HepG2 (cell line): ENCODE measurements around the gene SIGLEC1. TPM values are rescaled to one million over a fixed set of nuclear protein-coding genes. Genes with fewer than 3 reads are reported as not detected.

Experiments used
- ATAC-seq: fragments of 200-7000 bp; cut with Tn5 transposase; 3 replicates; pipeline ENCODE4 v1.9.1; 2020; ENCODE audit warnings: mild to moderate bottlenecking, moderate library complexity
- BruUV-seq: library from RNA; stranded (reverse); fragments of 400-500 nt; replicated peaks from 2 replicates; lab custom pipeline; 2021; lab: Mats Ljungman, UMichigan
- CTCF ChIA-PET: fragments of 300-600 bp; formaldehyde crosslinking; extraction: SDS; loops from one replicate; lab custom pipeline; 2021; ENCODE audit warnings: low total read pairs, inconsistent platforms, low intra/inter-chr PET ratio; lab: Yijun Ruan, JAX
- POLR2A ChIA-PET: fragments of 350-600 bp; sonication (Branson Sonifier 250); formaldehyde crosslinking; loops from one replicate; lab custom pipeline; 2020; ENCODE audit warnings: antibody characterized with exemption, inconsistent platforms; lab: Yijun Ruan, JAX
- DNase-seq: peaks from one replicate; pipeline ENCODE4 v3.0.0-alpha.2; 2015; ENCODE audit warnings: low spot score
- FAIRE-seq: peaks from 3 replicates; lab custom pipeline; 2011; peaks lifted over from hg19 to GRCh38; lab: Jason Lieb, UNC
- H2AFZ ChIP-seq: one replicate; pipeline ENCODE4 v1.6.1; 2011; ENCODE audit warnings: low read length, inconsistent platforms
- H3K27ac ChIP-seq: fragments of 300-600 bp; 3 replicates; pipeline ENCODE4 v1.8.0; 2011; ENCODE audit warnings: mixed run types, mild to moderate bottlenecking, mixed read lengths, low read length, inconsistent platforms; ENCODE audit not compliant: insufficient read depth; ENCODE audit errors: extremely low read length
- H3K27me3 ChIP-seq, 2 experiments: fragments of 200-600 bp in 1 of 2; 2 replicates in 1 of 2; 3 replicates in 1 of 2; pipeline versions ENCODE4 v1.6.0 to v1.8.0; 2011; ENCODE audit warnings: low read length in 2 of 2, mild to moderate bottlenecking in 2 of 2, moderate library complexity in 2 of 2, inconsistent platforms in 1 of 2; ENCODE audit not compliant: insufficient read depth in 2 of 2, control insufficient read depth in 1 of 2
- H3K36me3 ChIP-seq, 2 experiments: fragments of 200-600 bp in 1 of 2; replicated peaks in 1 of 2; 2 replicates in 1 of 2; 3 replicates in 1 of 2; pipeline versions ENCODE4 v1.5.1 to v1.8.0; 2011; ENCODE audit warnings: low read length in 2 of 2, inconsistent platforms in 1 of 2; ENCODE audit not compliant: insufficient read depth in 2 of 2, control insufficient read depth in 1 of 2
- H3K4me1 ChIP-seq: 2 replicates; pipeline ENCODE4 v1.5.1; 2012; ENCODE audit warnings: low read length, inconsistent platforms; ENCODE audit not compliant: insufficient read depth
- H3K4me2 ChIP-seq: 2 replicates; pipeline ENCODE4 v1.6.0; 2011; ENCODE audit warnings: low read depth, low read length, inconsistent platforms
- H3K4me3 ChIP-seq, 3 experiments: fragments of 200-600 bp in 1 of 3; sonication (generic), shearing (Covaris generic) in 1 of 3; replicated peaks in 1 of 3; 2 replicates each; pipeline ENCODE4 v1.5.1; 2011 to 2016; ENCODE audit warnings: low read length in 3 of 3, inconsistent platforms in 2 of 3, low read depth in 2 of 3, mild to moderate bottlenecking in 2 of 3, control low read depth in 1 of 3, mixed read lengths in 1 of 3; ENCODE audit not compliant: insufficient read depth in 1 of 3
- H3K79me2 ChIP-seq: one replicate; pipeline ENCODE4 v1.6.1; 2011; ENCODE audit warnings: low read length, inconsistent platforms; ENCODE audit not compliant: insufficient read depth
- H3K9ac ChIP-seq: 2 replicates; pipeline ENCODE4 v1.6.0; 2011; ENCODE audit warnings: mild to moderate bottlenecking, low read depth, low read length, inconsistent platforms; ENCODE audit not compliant: insufficient read depth
- H3K9me3 ChIP-seq: 2 replicates; pipeline ENCODE4 v1.5.1; 2012; ENCODE audit warnings: mild to moderate bottlenecking, low read length
- H4K20me1 ChIP-seq: 2 replicates; pipeline ENCODE4 v1.6.0; 2011; ENCODE audit warnings: inconsistent platforms, mild to moderate bottlenecking, low read length, moderate library complexity; ENCODE audit not compliant: insufficient read depth
- ADNP ChIP-seq: sonication (generic); formaldehyde crosslinking; IDR thresholded peaks from 2 replicates; pipeline ENCODE4 v1.4.0; 2020; ENCODE audit warnings: missing genetic modification reagents
- CEBPG ChIP-seq: IDR thresholded peaks from 2 replicates; pipeline ENCODE4 v1.6.1; 2016
- JUNB ChIP-seq: sonication (generic); formaldehyde crosslinking; IDR thresholded peaks from 2 replicates; pipeline ENCODE4 v1.8.0; 2022; ENCODE audit warnings: missing genetic modification reagents, mild to moderate bottlenecking, borderline replicate concordance
- KDM4B ChIP-seq: sonication (generic); formaldehyde crosslinking; IDR thresholded peaks from 2 replicates; pipeline ENCODE4 v1.4.0; 2020; ENCODE audit warnings: missing genetic modification reagents
- POGZ ChIP-seq: sonication (generic); formaldehyde crosslinking; IDR thresholded peaks from 2 replicates; pipeline ENCODE4 v1.4.0; 2020; ENCODE audit warnings: mild to moderate bottlenecking, missing genetic modification reagents
- POLR2A ChIP-seq, 2 experiments: IDR thresholded peaks; 2 replicates each; pipeline ENCODE4 v1.6.1; 2011; ENCODE audit warnings: low read depth in 2 of 2, low read length in 2 of 2, mild to moderate bottlenecking in 1 of 2, moderate library complexity in 1 of 2; ENCODE audit not compliant: insufficient read depth in 1 of 2
- PRMT3 ChIP-seq: sonication (generic); formaldehyde crosslinking; IDR thresholded peaks from 2 replicates; pipeline ENCODE4 v1.8.1; 2022; ENCODE audit warnings: low read depth, mild to moderate bottlenecking, moderate library complexity, missing genetic modification reagents, borderline replicate concordance
- SOX6 ChIP-seq, 2 experiments: fragments of 450-650 bp in 1 of 2; sonication (generic) in 1 of 2; formaldehyde crosslinking in 1 of 2; IDR thresholded peaks; 2 replicates each; pipeline versions ENCODE4 v1.4.0 to v1.6.1; 2017 to 2020; ENCODE audit warnings: antibody characterized with exemption in 1 of 2, mild to moderate bottlenecking in 1 of 2, missing genetic modification reagents in 1 of 2
- ZFP36L1 ChIP-seq: sonication (generic); formaldehyde crosslinking; IDR thresholded peaks from 2 replicates; pipeline ENCODE4 v1.8.0; 2022; ENCODE audit warnings: mild to moderate bottlenecking, missing genetic modification reagents, moderate library complexity
- ZNF101 ChIP-seq: sonication (generic); formaldehyde crosslinking; IDR thresholded peaks from 2 replicates; pipeline ENCODE4 v1.4.0; 2020; ENCODE audit warnings: mild to moderate bottlenecking, low read depth, missing genetic modification reagents, borderline replicate concordance
- ZNF672 ChIP-seq: sonication (generic); formaldehyde crosslinking; IDR thresholded peaks from 2 replicates; pipeline ENCODE4 v1.8.1; 2022; ENCODE audit warnings: missing genetic modification reagents
- WGBS: methylation state at CpG from one replicate; pipeline ENCODE4 v1.1.6; 2017; ENCODE audit warnings: low lambda C conversion rate; 5-methylcytosine and 5-hydroxymethylcytosine counted together
- in situ Hi-C: cut with HindIII; loops from 2 replicates; pipeline ENCODE4 v1.10.0; 2017; ENCODE audit warnings: low pct_unique_long_range_greater_than_20kb; ENCODE audit not compliant: extremely low pct_ligation_motif_present
- intact Hi-C: fragments of 100-400 bp; cut with micrococcal nuclease; formaldehyde crosslinking; loops from one replicate; pipeline ENCODE4 v1.10.0; 2022; ENCODE audit not compliant: unreplicated experiment
- polyA plus RNA-seq, 8 experiments: library from polyadenylated mRNA; depleted of rRNA in 3 of 8; stranded (reverse) in 7 of 8; unstranded in 1 of 8; fragments of >200 nt; fragmentation: Illumina TruSeq in 4 of 8; extraction: Trizol in 4 of 8; gene quantifications; 2 replicates each; pipeline versions ENCODE4 v1.2.1 to v1.2.3, GENCODE V29; 2011 to 2016; ENCODE audit warnings: low read depth in 4 of 8, missing spikeins in 1 of 8, mixed read lengths in 1 of 8; ENCODE audit not compliant: insufficient read depth in 1 of 8
- total RNA-seq, 5 experiments: library from RNA; depleted of rRNA; stranded (reverse); fragments of >200 nt; fragmentation: Illumina TruSeq; extraction: Trizol; gene quantifications; 2 replicates each; pipeline ENCODE4 v1.2.3, GENCODE V29; 2016; ENCODE audit warnings: low read depth in 1 of 5
- TF ChIP-seq, protein P1 (sequence below): IDR thresholded peaks from 2 replicates; pipeline ENCODE4 v1.6.1; 2012; ENCODE audit warnings: low read depth, low read length, improper control_type of control experiment
- TF ChIP-seq, protein P2 (sequence below): sonication (generic); formaldehyde crosslinking; IDR thresholded peaks from 2 replicates; pipeline ENCODE4 v1.8.1; 2023; ENCODE audit warnings: missing genetic modification reagents, mild to moderate bottlenecking, borderline replicate concordance
- TF ChIP-seq, protein P3 (sequence below): sonication (generic); formaldehyde crosslinking; IDR thresholded peaks from 2 replicates; pipeline ENCODE4 v1.8.0; 2022; ENCODE audit warnings: missing genetic modification reagents, mild to moderate bottlenecking, borderline replicate concordance
- TF ChIP-seq, protein P4 (sequence below): sonication (generic); formaldehyde crosslinking; IDR thresholded peaks from 2 replicates; pipeline ENCODE4 v1.4.0; 2020; ENCODE audit warnings: missing genetic modification reagents, borderline replicate concordance

The SIGLEC1 gene
- total and polyA plus RNA-seq, 2 of the 13 experiments (the other 11 are each of a cell fraction or from before 2014, with no cell fraction given), result 0.01 TPM; not detected in 1

DNA sequence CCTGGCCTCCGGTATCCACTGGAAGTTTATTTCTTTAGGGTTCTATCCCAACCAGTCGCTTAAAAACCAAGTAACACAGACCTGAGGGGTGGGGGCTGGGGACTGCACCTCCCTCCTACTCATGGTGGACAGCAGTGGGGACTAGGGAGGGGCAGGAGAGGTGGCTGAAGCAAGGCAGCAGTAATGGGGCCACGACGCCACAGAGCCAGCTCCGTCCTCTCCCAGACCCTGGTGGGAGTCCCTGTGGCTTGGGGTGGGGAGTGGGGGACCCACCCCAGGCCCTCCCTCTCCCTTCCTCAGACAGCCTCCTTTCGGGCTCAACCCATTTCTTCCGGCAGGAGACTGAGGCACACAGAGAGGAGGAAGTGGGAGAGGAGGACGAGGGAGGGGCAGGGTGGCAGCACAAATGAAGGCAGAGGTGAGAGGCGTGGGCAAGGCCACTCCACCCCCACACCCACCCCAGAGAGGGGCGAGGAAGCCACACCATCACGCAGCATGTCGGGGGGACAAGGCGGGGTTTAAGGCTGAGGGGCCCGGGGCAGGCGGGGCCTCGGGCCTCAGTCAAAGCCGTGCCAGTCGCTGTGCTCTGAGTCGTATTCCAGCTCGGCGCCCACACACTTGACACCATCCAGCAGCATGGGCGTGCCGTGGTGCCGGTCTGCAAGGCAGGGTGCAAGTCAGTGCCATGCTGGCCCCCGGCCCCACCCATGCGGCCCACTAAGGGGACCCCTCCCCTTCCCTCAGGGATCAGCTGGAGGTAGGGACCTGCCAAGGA, 41.3 kb upstream of the SIGLEC1 start (continued):
- TF ChIP-seq, protein P1, sequence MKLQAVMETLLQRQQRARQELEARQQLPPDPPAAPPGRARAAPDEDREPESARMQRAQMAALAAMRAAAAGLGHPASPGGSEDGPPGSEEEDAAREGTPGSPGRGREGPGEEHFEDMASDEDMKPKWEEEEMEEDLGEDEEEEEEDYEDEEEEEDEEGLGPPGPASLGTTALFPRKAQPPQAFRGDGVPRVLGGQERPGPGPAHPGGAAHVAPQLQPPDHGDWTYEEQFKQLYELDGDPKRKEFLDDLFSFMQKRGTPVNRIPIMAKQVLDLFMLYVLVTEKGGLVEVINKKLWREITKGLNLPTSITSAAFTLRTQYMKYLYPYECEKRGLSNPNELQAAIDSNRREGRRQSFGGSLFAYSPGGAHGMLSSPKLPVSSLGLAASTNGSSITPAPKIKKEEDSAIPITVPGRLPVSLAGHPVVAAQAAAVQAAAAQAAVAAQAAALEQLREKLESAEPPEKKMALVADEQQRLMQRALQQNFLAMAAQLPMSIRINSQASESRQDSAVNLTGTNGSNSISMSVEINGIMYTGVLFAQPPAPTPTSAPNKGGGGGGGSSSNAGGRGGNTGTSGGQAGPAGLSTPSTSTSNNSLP, result no peak
- TF ChIP-seq, protein P2, sequence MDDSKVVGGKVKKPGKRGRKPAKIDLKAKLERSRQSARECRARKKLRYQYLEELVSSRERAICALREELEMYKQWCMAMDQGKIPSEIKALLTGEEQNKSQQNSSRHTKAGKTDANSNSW (CRISPR knock-in tag), result no peak
- no peak for TF ChIP-seq CEBPG (CRISPR knock-in tag)
- TF ChIP-seq JUNB (CRISPR knock-in tag), result no peak
- no peak for TF ChIP-seq POLR2A (IDR thresholded peaks at IDR 0.05; ENCODE audit: insufficient read depth in 1 of 2, low read depth in 2 of 2, low read length in 2 of 2)
- TF ChIP-seq, protein P3, sequence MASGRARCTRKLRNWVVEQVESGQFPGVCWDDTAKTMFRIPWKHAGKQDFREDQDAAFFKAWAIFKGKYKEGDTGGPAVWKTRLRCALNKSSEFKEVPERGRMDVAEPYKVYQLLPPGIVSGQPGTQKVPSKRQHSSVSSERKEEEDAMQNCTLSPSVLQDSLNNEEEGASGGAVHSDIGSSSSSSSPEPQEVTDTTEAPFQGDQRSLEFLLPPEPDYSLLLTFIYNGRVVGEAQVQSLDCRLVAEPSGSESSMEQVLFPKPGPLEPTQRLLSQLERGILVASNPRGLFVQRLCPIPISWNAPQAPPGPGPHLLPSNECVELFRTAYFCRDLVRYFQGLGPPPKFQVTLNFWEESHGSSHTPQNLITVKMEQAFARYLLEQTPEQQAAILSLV, result 0 out of 2 replicates have a peak, but pooled peaks have one; percentile 33

DNA sequence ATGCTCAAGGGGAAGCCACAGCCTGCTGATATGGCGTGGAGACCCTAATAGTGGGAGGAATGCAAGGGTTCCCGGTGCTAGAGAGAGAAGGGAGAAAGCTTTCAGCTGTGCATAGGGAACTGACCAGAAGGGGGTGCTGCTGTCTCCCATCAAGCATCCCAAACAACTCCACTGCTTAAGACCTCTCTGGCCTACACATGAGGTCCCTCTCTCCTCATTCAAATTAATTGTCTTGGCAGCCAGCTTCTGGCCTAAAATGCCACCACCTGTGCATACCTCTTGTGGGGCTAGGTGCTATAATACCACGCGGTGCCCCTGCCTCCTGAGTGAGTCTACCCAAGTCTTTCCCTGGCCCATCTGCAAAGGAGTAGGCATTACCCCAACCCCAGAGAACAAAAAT, 40.7 kb upstream of the SIGLEC1 start:
- Histone ChIP-seq H3K9me3 (no peaks in the 10 kb centered on the region), H4K20me1 (no peaks in the 10 kb centered on the region), H3K9ac (no peak overlapping the region), H3K4me3 (no peak overlapping the region), H3K4me1 (peaks cover 20% of the 10 kb centered on the region), H3K36me3 (peaks cover 20 to 21% of the 10 kb centered on the region in 2 experiments; a peak in 4 of 5 replicates), H2AFZ (no peak overlapping the region), H3K27ac (no peak overlapping the region), H3K27me3 (peaks cover 2 to 12% of the 10 kb centered on the region in 2 experiments; a peak in 4 of 5 replicates), H3K79me2 (no peaks in the 10 kb centered on the region), H3K4me2 (no peak overlapping the region)
- ATAC-seq (peak; percentile 54), FAIRE-seq (peak; percentile 92), DNase-seq (peak; percentile 71)
- intact Hi-C loops, result loop anchor here (1.0 to 2.0 kb wide), 4 partner anchors 15 to 102 kb away; partner anchors contain the start of gene SPEF1
- in situ Hi-C loops, result no loop called here
- ChIA-PET CTCF (interaction anchor here (0.6 to 1.7 kb wide), 10 partner anchors 13 to 332 kb away, joined by 3 to 9 read pairs (median 6); partner anchors contain the start of genes AP5S1 and SPEF1), POLR2A (interaction anchor here (3.9 kb wide), 1 partner anchor 15 kb away, joined by 21 read pairs; the partner anchor contains the start of gene ADISSP)
- no TSS peak for BruUV-seq
- WGBS, result 75% methylated on average over 4 of the region's 4 CpGs
- TF ChIP-seq SOX6 (IDR thresholded peaks at IDR 0.05) (no peak), SOX6 (CRISPR knock-in tag; IDR thresholded peaks at IDR 0.05) (no peak), KDM4B (CRISPR knock-in tag) (no peak), ZFP36L1 (CRISPR knock-in tag) (no peak), POGZ (CRISPR knock-in tag) (no peak), ZNF672 (CRISPR knock-in tag) (no peak), ADNP (CRISPR knock-in tag) (no peak), PRMT3 (CRISPR knock-in tag) (no peak), ZNF101 (no peak)
- TF ChIP-seq, protein P4, sequence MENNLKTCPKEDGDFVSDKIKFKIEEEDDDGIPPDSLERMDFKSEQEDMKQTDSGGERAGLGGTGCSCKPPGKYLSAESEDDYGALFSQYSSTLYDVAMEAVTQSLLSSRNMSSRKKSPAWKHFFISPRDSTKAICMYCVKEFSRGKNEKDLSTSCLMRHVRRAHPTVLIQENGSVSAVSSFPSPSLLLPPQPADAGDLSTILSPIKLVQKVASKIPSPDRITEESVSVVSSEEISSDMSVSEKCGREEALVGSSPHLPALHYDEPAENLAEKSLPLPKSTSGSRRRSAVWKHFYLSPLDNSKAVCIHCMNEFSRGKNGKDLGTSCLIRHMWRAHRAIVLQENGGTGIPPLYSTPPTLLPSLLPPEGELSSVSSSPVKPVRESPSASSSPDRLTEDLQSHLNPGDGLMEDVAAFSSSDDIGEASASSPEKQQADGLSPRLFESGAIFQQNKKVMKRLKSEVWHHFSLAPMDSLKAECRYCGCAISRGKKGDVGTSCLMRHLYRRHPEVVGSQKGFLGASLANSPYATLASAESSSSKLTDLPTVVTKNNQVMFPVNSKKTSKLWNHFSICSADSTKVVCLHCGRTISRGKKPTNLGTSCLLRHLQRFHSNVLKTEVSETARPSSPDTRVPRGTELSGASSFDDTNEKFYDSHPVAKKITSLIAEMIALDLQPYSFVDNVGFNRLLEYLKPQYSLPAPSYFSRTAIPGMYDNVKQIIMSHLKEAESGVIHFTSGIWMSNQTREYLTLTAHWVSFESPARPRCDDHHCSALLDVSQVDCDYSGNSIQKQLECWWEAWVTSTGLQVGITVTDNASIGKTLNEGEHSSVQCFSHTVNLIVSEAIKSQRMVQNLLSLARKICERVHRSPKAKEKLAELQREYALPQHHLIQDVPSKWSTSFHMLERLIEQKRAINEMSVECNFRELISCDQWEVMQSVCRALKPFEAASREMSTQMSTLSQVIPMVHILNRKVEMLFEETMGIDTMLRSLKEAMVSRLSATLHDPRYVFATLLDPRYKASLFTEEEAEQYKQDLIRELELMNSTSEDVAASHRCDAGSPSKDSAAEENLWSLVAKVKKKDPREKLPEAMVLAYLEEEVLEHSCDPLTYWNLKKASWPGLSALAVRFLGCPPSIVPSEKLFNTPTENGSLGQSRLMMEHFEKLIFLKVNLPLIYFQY (CRISPR knock-in tag), result 0 out of 2 replicates have a peak, but pooled peaks have one; percentile 31
